Osteoblast (primary cell): ENCODE results near the gene FAM181A. TPM values are rescaled to one million over a fixed set of nuclear protein-coding genes. Genes with fewer than 3 reads are reported as not detected.
A peak's percentile ranks its signal among the peaks of the same experiment; 100 is the strongest.

Experiments
- DNase-seq: peaks from one replicate; pipeline ENCODE4 v3.0.0; 2011; ENCODE audit warnings: low spot score, mixed read lengths; ENCODE audit not compliant: insufficient read length; ENCODE audit errors: missing footprints
- H2AFZ ChIP-seq: 2 replicates; pipeline ENCODE4 v1.6.0; 2011; ENCODE audit warnings: mild to moderate bottlenecking, low read length
- H3K27ac ChIP-seq: 2 replicates; pipeline ENCODE4 v1.5.1; 2011; ENCODE audit warnings: mild to moderate bottlenecking, low read depth, low read length, moderate library complexity
- H3K27me3 ChIP-seq: 2 replicates; pipeline ENCODE4 v1.6.0; 2012; ENCODE audit warnings: mild to moderate bottlenecking, control low read depth, inconsistent platforms, low read length, moderate library complexity; ENCODE audit not compliant: insufficient read depth
- H3K36me3 ChIP-seq: 2 replicates; pipeline ENCODE4 v1.5.1; 2011; ENCODE audit warnings: mild to moderate bottlenecking, low read length, control low read depth, moderate library complexity; ENCODE audit not compliant: insufficient read depth
- H3K4me1 ChIP-seq: 2 replicates; pipeline ENCODE4 v1.5.1; 2011; ENCODE audit warnings: mild to moderate bottlenecking, low read length, control low read depth, moderate library complexity; ENCODE audit not compliant: insufficient read depth
- H3K4me2 ChIP-seq: 2 replicates; pipeline ENCODE4 v1.6.0; 2011; ENCODE audit warnings: mild to moderate bottlenecking, low read length; ENCODE audit not compliant: insufficient read depth
- H3K4me3 ChIP-seq: fragments of 200-600 bp; sonication (generic); 3 replicates; pipeline ENCODE4 v1.5.1; 2012; ENCODE audit warnings: mild to moderate bottlenecking, low read length, inconsistent platforms; ENCODE audit not compliant: insufficient read depth
- H3K79me2 ChIP-seq: 2 replicates; pipeline ENCODE4 v1.6.0; 2012; ENCODE audit warnings: mild to moderate bottlenecking, low read length, control low read depth, inconsistent platforms; ENCODE audit not compliant: insufficient read depth
- H3K9me3 ChIP-seq: 2 replicates; pipeline ENCODE4 v1.5.1; 2011; ENCODE audit warnings: low read depth, low read length, control low read depth
- H4K20me1 ChIP-seq: 2 replicates; pipeline ENCODE4 v1.6.0; 2012; ENCODE audit warnings: mild to moderate bottlenecking, low read length, control low read depth; ENCODE audit not compliant: insufficient read depth
- total RNA-seq: library from RNA; depleted of rRNA; stranded (reverse); fragments of >200 nt; gene quantifications from 2 replicates; pipeline ENCODE4 v1.2.3, GENCODE V29; 2012
- TF ChIP-seq, protein P1 (sequence below): IDR thresholded peaks from 2 replicates; pipeline ENCODE4 v1.5.1; 2011; ENCODE audit warnings: mild to moderate bottlenecking, low read depth, low read length, moderate library complexity; ENCODE audit errors: extremely low read depth

Gene FAM181A
- total RNA-seq, 1 donor: not detected

DNA sequence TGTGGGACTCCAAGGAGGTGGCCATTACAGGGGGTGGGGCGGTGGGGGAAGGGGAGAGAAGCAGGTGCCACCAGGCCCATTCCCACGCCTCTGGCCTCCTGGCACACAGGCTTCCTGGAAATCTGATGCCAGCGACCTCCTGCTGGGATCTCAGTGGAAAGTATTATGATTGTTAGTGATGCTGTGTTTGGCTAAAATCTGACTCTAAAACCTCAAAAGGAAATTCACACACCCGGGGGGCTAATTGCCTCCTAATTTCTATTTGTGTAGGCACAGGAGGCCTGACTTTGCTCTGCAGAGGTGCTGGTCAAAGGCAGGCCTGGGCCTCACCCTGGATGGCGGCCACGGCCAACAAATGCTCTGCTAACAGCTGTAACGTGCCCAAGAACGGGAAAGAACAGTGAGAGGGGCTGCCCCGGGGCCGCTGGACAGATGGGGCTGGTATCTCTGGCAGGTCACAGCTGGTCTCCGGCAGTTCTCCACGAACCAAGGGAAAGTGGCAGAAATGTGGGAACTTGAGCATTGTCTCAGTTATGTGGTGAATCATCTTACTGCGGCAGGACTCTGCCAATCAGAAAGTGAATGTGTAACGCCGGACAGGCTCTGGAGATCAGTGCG is 14.3 kb downstream of the FAM181A start:
- H3K4me1 ChIP-seq: peaks cover 6% of the 10 kb centered on the region
- no peak overlapping the region for H3K4me3 ChIP-seq
- no peaks in the 10 kb centered on the region for H4K20me1 ChIP-seq
- peak overlapping the region; percentile 11 for H3K4me2 ChIP-seq
- H3K9me3 ChIP-seq: no peaks in the 10 kb centered on the region
- no peaks in the 10 kb centered on the region for H3K36me3 ChIP-seq
- TF ChIP-seq, protein P1, sequence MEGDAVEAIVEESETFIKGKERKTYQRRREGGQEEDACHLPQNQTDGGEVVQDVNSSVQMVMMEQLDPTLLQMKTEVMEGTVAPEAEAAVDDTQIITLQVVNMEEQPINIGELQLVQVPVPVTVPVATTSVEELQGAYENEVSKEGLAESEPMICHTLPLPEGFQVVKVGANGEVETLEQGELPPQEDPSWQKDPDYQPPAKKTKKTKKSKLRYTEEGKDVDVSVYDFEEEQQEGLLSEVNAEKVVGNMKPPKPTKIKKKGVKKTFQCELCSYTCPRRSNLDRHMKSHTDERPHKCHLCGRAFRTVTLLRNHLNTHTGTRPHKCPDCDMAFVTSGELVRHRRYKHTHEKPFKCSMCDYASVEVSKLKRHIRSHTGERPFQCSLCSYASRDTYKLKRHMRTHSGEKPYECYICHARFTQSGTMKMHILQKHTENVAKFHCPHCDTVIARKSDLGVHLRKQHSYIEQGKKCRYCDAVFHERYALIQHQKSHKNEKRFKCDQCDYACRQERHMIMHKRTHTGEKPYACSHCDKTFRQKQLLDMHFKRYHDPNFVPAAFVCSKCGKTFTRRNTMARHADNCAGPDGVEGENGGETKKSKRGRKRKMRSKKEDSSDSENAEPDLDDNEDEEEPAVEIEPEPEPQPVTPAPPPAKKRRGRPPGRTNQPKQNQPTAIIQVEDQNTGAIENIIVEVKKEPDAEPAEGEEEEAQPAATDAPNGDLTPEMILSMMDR: no peak
- no peaks in the 10 kb centered on the region for H3K79me2 ChIP-seq
- peak overlapping the region; percentile 28 for H3K27ac ChIP-seq
- peaks cover 22% of the 10 kb centered on the region for H3K27me3 ChIP-seq
- peak overlapping the region; percentile 51 for H2AFZ ChIP-seq
- DNase-seq: peak; percentile 97

- no peaks in the 10 kb centered on the region for H4K20me1 ChIP-seq
- peaks cover 6% of the 10 kb centered on the region for H3K4me1 ChIP-seq
- TF ChIP-seq, protein P1: no peak
- H2AFZ ChIP-seq: no peak overlapping the region
- DNase-seq: peak; percentile 81
- H3K4me2 ChIP-seq: no peak overlapping the region
- H3K4me3 ChIP-seq: no peak overlapping the region
- peaks cover 14% of the 10 kb centered on the region for H3K27me3 ChIP-seq
- H3K9me3 ChIP-seq: no peaks in the 10 kb centered on the region
- H3K27ac ChIP-seq: no peak overlapping the region
- H3K36me3 ChIP-seq: no peaks in the 10 kb centered on the region
- H3K79me2 ChIP-seq: no peaks in the 10 kb centered on the region
Observed at GRCh38 chr14:93943052-93943451, 15.9 kb downstream of the FAM181A start.

GRCh38 chr14:93943930-93944329 is 16.8 kb downstream of the FAM181A start:
- H3K36me3 ChIP-seq: no peaks in the 10 kb centered on the region
- H3K27ac ChIP-seq: no peak overlapping the region
- H3K27me3 ChIP-seq: peaks cover 5% of the 10 kb centered on the region
- H3K4me1 ChIP-seq: peaks cover 6% of the 10 kb centered on the region
- TF ChIP-seq, protein P1: no peak
- no peak overlapping the region for H3K4me3 ChIP-seq
- no peaks in the 10 kb centered on the region for H3K79me2 ChIP-seq
- H3K4me2 ChIP-seq: no peak overlapping the region
- H2AFZ ChIP-seq: no peak overlapping the region
- no peaks in the 10 kb centered on the region for H3K9me3 ChIP-seq
- no peaks in the 10 kb centered on the region for H4K20me1 ChIP-seq
- no peak for DNase-seq

DNA sequence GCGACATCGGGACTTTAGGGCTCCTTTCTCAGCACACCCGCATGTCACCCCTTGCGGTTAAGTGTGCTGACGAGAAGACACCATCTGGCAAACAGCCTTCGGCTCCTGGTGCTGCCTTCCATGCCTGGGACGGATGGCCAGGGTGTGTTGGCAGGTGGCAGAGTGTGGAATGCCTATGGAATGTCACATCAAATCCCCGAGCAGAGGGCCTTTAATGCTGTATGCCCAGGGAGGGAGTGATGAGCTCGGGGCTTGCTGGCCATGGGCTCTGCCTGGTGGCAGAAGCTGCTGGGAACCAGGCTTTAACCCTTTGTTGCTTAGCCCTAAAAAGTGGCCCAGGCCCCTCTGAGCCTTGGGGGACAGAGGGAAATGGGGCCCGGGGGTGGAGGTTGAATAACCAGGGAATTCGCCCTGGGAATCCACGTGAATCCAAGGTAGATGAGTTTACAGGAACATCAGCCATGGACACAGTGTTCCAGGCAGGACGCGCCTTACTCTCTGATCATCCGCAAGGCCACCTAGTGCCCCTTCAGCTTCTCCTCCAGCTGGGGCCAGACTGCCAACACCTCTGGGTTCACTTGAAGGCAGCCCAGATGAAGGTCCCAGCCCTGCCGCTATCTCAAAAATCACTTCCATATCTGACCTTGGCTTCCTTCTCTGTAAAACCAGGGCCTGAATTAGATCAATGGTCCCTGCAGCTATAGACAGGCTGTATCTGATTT is 17.4 kb downstream of the FAM181A start:
- Histone ChIP-seq H3K4me1 (peaks cover 6% of the 10 kb centered on the region), H3K79me2 (no peaks in the 10 kb centered on the region), H4K20me1 (no peaks in the 10 kb centered on the region), H2AFZ (no peak overlapping the region), H3K4me3 (no peak overlapping the region), H3K27me3 (peaks cover 2% of the 10 kb centered on the region), H3K4me2 (no peak overlapping the region), H3K36me3 (no peaks in the 10 kb centered on the region), H3K27ac (no peak overlapping the region), H3K9me3 (no peaks in the 10 kb centered on the region)
- TF ChIP-seq, protein P1: no peak
- DNase-seq: peak; percentile 46
